Kidney tubule cell (primary cell): ENCODE measurements around the gene SLC25A28.

ENCODE experiments used
- DNase-seq: peaks from one replicate; pipeline ENCODE4 v3.0.0-alpha.2; 2018; ENCODE audit warnings: low spot score

SLC25A28 gene

GRCh38 chr10:99590799-99591198, 29.4 kb downstream of the SLC25A28 start:
- DNase-seq: no peak

DNA sequence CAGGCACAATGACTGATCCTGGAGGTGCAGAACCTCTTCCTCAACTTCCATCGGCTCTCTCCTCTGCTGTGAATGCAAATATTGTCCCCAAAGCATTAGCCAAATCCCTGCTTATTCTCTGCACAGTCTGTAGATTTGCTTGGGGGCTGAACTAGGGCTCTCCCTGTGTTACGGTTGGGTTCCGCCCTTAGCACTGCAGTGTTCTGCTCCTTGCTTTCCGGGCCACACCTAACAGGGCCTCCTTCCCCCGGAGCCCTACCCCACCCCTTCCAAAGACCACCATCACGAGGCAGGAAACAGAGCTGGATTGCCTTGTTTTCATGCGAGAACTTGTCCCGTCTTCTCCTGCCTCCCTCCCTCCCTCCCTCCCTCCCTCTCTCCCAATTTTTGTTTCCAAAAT, 36.6 kb downstream of the SLC25A28 start:
- DNase-seq: no peak

- no peak for DNase-seq
Observed at GRCh38 chr10:99582255-99582770, 37.9 kb downstream of the SLC25A28 start.

DNA sequence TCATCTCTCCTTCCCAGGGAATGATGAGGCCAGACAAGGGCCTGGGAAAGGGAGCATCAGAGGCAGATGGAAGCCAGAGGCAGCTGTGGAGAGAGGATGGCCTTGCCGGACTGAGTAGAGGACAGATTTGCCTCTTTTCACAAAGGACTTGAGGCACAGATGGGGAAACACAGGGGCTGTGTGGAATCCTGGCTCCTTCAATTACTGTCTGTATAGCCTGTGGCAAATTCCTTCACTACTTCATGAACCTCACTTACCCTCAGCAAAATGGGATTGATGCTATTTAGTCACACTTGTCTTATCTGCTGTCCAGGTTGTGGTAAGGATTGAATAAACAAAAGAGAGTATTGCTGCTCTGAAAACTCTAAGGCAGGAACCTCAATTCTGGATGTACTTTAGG, 40.3 kb downstream of the SLC25A28 start:
- no peak for DNase-seq

- DNase-seq: no peak
Observed at GRCh38 chr10:99573790-99574189, 46.4 kb downstream of the SLC25A28 start.

DNA sequence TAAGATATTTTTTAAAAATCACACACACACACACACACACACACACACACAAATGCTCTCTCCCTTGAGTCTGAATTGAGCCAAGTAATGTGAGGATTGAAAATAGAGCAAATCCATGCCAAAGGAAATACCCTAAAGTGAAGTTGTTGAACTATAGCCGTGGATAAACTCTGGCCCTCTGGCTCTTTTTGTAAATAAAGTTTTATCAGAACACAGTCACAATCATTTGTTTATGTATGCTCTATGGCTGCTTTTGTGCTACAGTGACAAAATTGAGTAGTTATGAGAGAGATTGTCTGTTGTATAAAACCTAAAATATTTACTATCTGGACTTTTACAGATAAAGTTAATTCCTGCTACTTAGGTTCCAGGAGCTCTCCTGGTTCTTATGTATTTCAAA, 48.4 kb downstream of the SLC25A28 start:
- DNase-seq: no peak

GRCh38 chr10:99569961-99570360, 50.3 kb downstream of the SLC25A28 start:
- DNase-seq: no peak

- DNase-seq: no peak
Observed at GRCh38 chr10:99569253-99569939, 50.8 kb downstream of the SLC25A28 start.

GRCh38 chr10:99565166-99565565, 55.1 kb downstream of the SLC25A28 start:
- DNase-seq: no peak

DNA sequence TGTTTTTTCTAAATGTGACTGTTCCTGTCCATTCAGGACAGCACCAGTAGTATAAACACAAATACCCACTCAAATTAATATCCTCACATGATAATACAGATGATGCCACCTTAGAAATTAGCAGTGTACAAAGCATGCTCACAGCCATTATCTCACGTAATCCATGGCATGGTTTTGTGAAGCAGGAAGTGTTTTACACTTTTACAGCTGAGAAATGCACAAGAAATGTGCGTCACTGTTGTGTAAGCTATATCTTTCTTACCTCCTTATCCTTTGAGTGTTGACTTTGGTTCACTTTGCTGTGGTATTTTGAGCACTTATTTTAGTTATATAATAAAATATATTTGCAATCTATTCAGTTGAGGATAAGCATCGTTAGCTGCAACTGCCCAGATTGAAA, 55.9 kb downstream of the SLC25A28 start:
- no peak for DNase-seq

- no peak for DNase-seq
Observed at GRCh38 chr10:99562631-99563030, 57.6 kb downstream of the SLC25A28 start.
